GM12864 (cell line): ENCODE data around the gene TMEM8B.

Experiments
- DNase-seq: peaks from one replicate; pipeline ENCODE4 v3.0.0-alpha.2; 2011; ENCODE audit warnings: low read depth
- H3K4me3 ChIP-seq: 2 replicates; pipeline ENCODE4 v1.5.1; 2011; ENCODE audit warnings: mild to moderate bottlenecking, low read depth, low read length, control low read depth
- TF ChIP-seq, protein P1 (sequence below): IDR thresholded peaks from 2 replicates; pipeline ENCODE4 v1.5.1; 2011; ENCODE audit warnings: low read depth, mild to moderate bottlenecking, moderate library complexity, low read length, control low read depth, inconsistent platforms; ENCODE audit errors: missing control alignments

Gene TMEM8B

DNA sequence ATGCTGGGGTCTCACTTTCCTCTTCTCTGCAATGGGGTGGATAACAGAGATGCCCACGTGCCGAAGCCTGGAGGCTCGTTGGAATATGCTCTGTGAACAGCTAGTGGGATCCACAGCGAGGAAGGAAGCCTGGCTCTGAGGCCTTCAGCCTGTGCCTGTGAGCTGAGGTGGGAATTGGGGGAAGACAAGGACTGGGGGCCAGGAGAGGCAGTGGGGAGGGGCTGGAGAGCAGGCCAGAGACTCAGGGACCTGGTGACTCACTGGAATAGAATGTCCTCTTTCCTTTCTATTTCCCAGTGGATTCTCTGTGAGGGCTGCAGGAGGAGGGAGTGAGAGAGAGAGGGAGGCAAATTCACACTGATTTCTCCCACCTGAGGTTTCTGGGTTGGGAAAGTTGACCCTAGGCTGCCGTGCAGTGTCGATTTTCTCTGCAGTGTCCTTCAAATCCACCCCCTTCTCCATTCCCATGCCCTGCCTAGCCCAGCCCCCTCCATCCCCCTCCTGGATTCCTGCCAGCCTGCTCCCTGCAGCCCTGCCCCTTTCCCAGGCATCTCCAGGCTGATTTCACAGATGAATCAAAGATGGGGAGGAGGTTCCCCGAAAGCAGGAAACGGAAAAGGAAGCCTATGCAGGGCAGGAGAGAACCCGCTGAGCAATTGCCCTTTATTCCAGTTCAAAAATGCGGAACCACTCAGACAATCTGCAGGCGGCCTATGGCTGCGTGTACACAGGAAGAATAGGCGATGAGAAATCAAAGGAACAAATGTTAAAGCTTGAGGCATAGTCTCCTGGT, 78.9 kb downstream of the TMEM8B start:
- no peak overlapping the region for H3K4me3 ChIP-seq
- TF ChIP-seq, protein P1, sequence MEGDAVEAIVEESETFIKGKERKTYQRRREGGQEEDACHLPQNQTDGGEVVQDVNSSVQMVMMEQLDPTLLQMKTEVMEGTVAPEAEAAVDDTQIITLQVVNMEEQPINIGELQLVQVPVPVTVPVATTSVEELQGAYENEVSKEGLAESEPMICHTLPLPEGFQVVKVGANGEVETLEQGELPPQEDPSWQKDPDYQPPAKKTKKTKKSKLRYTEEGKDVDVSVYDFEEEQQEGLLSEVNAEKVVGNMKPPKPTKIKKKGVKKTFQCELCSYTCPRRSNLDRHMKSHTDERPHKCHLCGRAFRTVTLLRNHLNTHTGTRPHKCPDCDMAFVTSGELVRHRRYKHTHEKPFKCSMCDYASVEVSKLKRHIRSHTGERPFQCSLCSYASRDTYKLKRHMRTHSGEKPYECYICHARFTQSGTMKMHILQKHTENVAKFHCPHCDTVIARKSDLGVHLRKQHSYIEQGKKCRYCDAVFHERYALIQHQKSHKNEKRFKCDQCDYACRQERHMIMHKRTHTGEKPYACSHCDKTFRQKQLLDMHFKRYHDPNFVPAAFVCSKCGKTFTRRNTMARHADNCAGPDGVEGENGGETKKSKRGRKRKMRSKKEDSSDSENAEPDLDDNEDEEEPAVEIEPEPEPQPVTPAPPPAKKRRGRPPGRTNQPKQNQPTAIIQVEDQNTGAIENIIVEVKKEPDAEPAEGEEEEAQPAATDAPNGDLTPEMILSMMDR = no peak
- no peak for DNase-seq

DNA sequence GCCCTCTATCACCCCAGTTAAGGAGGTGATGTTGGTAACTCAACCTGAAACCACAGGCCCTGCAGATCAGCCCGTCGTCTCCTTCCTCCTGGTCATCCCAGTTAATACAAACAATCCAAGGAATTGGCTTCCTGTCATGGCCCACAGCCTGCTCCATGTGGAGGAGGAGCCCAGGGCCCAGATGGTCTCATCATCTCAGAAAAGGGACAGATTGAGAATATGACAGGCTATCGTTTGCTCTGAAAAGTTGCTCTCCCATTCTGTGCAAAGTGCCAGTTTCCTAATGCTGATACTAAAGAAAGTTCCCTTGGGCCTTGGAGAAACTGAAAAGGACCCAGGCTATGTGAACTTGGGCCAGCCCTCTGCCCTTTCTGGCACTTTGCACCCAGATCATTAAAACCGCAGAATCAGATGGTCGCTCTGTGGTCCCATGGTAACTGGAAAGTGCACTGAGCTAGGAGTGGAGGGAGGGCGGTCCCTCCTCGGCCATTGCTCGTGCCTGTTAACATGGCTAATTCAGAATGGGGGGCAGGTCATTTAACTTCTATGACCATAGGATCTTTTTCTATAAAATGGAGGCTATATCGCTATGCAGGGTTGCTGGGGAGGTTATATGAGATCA, 79.6 kb downstream of the TMEM8B start:
- no peak for DNase-seq
- H3K4me3 ChIP-seq = no peak overlapping the region
- TF ChIP-seq, protein P1 = no peak

DNA sequence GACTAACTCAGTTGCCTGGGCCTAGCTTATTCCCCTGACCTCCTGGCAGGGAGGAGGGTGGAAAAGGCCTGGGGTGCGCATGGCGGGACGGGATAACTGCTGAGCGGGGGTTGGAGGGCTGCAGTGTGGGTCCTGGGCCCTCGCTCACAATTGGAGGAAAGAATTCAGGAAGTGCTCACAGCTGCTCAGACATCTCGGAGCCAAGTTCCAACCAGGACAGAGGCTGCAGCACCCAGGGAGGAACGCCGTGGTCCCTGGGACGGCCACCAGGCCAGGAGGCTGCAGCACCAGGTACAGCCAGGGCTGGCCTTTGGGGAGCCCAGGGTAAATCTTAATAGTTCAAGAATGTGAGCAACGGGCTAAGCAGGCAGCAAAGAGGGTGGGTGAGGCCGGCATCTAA, 80.2 kb downstream of the TMEM8B start, which contains the start of gene SPAAR:
SPAAR (plus strand) TSS at position 217 of the 400 bp plus-strand sequence. CDS start 974 bp downstream, outside the sequence.
- no peak within 1 kb of the TSS for H3K4me3 ChIP-seq
- TF ChIP-seq, protein P1 = no peak
- no peak for DNase-seq

DNA sequence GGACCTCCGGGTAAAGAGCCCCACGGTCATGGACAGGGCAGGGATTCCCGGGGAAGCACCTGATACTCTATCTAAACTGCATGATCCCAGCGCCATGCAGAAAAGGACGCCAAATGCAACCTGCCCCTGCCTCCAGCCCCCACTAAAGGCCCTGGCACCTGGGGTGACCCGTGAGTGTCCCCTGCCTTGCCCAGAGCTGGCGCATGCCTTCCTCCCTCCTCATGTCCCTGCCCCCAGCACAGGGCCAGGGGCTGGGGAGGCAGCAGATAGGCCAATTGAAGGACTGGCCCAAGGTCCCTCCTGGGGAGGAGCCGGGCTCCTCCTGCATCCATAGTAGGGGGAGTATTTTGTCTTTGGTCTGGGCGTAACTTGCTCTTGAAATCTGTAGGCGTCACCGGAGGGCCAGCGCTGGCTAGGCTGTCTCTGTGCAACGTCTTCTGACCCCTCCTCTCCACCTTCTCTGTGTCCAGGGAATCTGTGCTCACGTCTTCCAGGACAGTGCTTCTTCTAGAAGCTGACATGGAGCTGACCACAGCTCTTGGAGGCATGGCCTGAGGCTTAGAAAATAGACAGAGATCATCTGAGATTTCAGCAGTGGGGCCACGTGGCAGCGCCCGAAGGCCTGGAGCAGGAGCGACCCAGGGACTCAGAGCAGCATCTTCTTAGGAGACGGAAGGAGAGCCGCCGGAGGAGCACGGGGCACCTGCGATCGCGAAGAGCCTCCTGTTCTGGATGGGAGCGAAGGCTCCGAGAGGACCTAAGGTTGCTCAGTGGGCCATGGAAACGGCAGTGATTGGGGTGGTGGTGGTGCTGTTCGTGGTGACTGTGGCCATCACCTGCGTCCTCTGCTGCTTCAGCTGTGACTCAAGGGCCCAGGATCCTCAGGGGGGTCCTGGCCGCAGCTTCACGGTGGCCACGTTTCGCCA, 80.9 kb downstream of the TMEM8B start:
- H3K4me3 ChIP-seq = no peak overlapping the region
- TF ChIP-seq, protein P1 = no peak
- no peak for DNase-seq

DNA sequence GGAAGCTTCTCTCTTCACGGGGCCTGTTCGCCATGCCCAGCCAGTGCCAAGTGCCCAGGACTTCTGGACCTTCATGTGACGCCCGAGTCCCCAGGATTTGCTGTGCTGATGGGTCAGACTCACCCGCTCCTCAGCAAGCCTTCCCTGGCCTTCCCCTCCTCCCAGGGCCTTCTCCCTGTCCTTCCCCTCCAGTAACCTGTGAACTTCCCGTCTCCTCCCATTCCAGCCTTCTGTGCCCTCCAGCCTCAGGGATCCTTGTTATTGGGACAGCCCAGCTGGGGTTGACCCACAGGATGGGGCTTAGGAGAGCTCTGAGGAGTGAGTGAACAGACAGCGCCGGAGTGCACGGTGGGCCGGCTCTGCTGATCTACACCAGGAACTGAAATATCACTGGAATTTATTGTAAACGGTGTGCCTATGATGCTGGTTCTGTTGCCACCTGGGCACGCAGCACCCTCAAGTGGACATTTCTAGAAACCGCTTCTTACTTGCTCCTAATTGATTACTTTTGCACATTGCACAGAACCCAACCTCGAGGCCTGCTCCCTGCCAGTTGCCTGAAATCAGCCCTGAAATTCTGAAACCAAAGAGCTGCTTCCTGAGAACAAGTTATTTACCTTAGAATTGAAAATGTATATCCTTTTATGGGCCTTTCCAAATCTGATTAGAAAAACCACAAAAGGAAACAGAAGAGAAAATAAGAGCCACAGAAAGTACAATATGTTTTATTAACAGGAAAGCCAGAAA, 81.8 kb downstream of the TMEM8B start:
- DNase-seq = no peak
- no peak overlapping the region for H3K4me3 ChIP-seq
- TF ChIP-seq, protein P1 = peak; percentile 63

DNA sequence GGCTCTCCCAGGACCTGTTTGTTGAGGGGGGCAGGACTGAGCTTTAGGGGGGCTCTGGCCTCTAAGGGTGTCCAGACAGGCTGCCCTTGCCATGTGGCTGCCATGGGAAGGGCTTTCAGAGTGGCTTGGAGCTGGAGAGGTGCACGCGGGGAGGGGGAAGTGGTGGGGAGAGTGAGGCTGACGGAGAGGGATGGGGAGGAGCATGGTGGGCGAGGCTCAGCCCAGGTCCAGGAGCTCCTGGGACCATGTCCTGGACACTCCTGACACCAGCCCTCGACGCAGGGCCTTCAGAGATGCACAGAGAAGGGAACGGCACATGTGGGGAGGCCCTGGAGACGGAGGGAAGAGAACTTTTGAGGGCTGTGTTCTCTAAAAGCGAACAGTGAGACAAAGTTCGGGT, 82.7 kb downstream of the TMEM8B start:
- DNase-seq = no peak
- no peak overlapping the region for H3K4me3 ChIP-seq
- TF ChIP-seq, protein P1 = no peak
